Kidney epithelial cell (primary cell): ENCODE results near the gene SEMA3E. TPM values are rescaled to one million over a fixed set of nuclear protein-coding genes. Genes with fewer than 3 reads are reported as not detected.

Experiments used
- DNase-seq: peaks from one replicate; pipeline ENCODE4 v3.0.0-alpha.2; 2010; ENCODE audit warnings: low read depth
- H3K27me3 ChIP-seq: 2 replicates; pipeline ENCODE4 v1.6.0; 2011; ENCODE audit warnings: low read length; ENCODE audit not compliant: control insufficient read depth, insufficient read depth
- H3K36me3 ChIP-seq: 2 replicates; pipeline ENCODE4 v1.5.1; 2011; ENCODE audit warnings: low read length; ENCODE audit not compliant: control insufficient read depth, insufficient read depth
- H3K4me3 ChIP-seq: 2 replicates; pipeline ENCODE4 v1.5.1; 2011; ENCODE audit warnings: low read depth, mild to moderate bottlenecking, control low read depth, low read length
- CTCF ChIP-seq: IDR thresholded peaks from 2 replicates; pipeline ENCODE4 v1.5.1; 2011; ENCODE audit warnings: mild to moderate bottlenecking, moderate library complexity, low read length, control low read depth, inconsistent platforms; ENCODE audit not compliant: insufficient read depth, poor library complexity, severe bottlenecking
- total RNA-seq: library from RNA; depleted of rRNA; stranded (reverse); fragments of >200 nt; gene quantifications from 2 replicates; pipeline ENCODE4 v1.2.3, GENCODE V29; 2015

The SEMA3E gene
- total RNA-seq: 0.07 TPM in 1 of 2 replicates, not detected in the other

- H3K4me3 ChIP-seq: peak within 1 kb of the TSS; percentile 44
- TF ChIP-seq CTCF: peak; percentile 6
- DNase-seq: peak; percentile 23
- no peaks in the 10 kb centered on the region for H3K27me3 ChIP-seq
- no peaks in the 10 kb centered on the region for H3K36me3 ChIP-seq
Measured at GRCh38 chr7:83648464-83649241, at the start of gene SEMA3E. SEMA3E (minus strand) TSS chr7:83649139.

- no peak for TF ChIP-seq CTCF
- no peaks in the 10 kb centered on the region for H3K27me3 ChIP-seq
- no peaks in the 10 kb centered on the region for H3K36me3 ChIP-seq
- DNase-seq: no peak
- no peak overlapping the region for H3K4me3 ChIP-seq
Measured at GRCh38 chr7:83697804-83698530, 49.0 kb upstream of the SEMA3E start.

- TF ChIP-seq CTCF: no peak
- Histone ChIP-seq H3K4me3 (no peak overlapping the region), H3K36me3 (no peaks in the 10 kb centered on the region), H3K27me3 (no peaks in the 10 kb centered on the region)
- DNase-seq: no peak
Measured at GRCh38 chr7:83696101-83696500, 47.2 kb upstream of the SEMA3E start.

GRCh38 chr7:83695128-83695960 lies 46.4 kb upstream of the SEMA3E start:
- H3K27me3 ChIP-seq: no peaks in the 10 kb centered on the region
- no peak overlapping the region for H3K4me3 ChIP-seq
- no peaks in the 10 kb centered on the region for H3K36me3 ChIP-seq
- no peak for TF ChIP-seq CTCF
- DNase-seq: no peak

GRCh38 chr7:83693256-83693655 lies 44.3 kb upstream of the SEMA3E start:
- H3K36me3 ChIP-seq: no peaks in the 10 kb centered on the region
- TF ChIP-seq CTCF: no peak
- DNase-seq: no peak
- H3K4me3 ChIP-seq: no peak overlapping the region
- H3K27me3 ChIP-seq: no peaks in the 10 kb centered on the region
